Tibial artery (tissue), 4 donors: ENCODE results near the gene PCNT.

ENCODE experiments used
- DNase-seq, 2 donors: peaks; one replicate each; pipeline ENCODE4 v3.0.0-alpha.2; 2019
- H3K27ac ChIP-seq, 2 donors: fragments of 200-600 bp; sonication (generic) in 1 of 2; 1 replicate in 1 of 2; 2 replicates in 1 of 2; pipeline ENCODE4 v1.5.1; 2018 to 2019; ENCODE audit warnings: mild to moderate bottlenecking in 1 of 2
- H3K27me3 ChIP-seq, 2 donors: fragments of 200-600 bp; sonication (generic) in 1 of 2; one replicate each; pipeline versions ENCODE4 v1.5.1 to v1.6.0; 2016 to 2019
- H3K36me3 ChIP-seq, 3 donors: fragments of 200-600 bp; sonication (generic) in 2 of 3; one replicate each; pipeline ENCODE4 v1.5.1; 2016 to 2019; ENCODE audit warnings: mild to moderate bottlenecking in 2 of 3
- H3K4me1 ChIP-seq, 4 donors: fragments of 200-600 bp; sonication (generic) in 2 of 4; 1 replicate in 3 of 4; 2 replicates in 1 of 4; pipeline ENCODE4 v1.5.1; 2016 to 2019
- H3K4me3 ChIP-seq, 2 donors: fragments of 200-600 bp; sonication (generic) in 1 of 2; 1 replicate in 1 of 2; 2 replicates in 1 of 2; pipeline ENCODE4 v1.5.1; 2018 to 2019; ENCODE audit warnings: mild to moderate bottlenecking in 2 of 2
- H3K9me3 ChIP-seq, 3 donors: fragments of 200-600 bp; sonication (generic) in 1 of 3; one replicate each; pipeline ENCODE4 v1.5.1; 2016 to 2019
- CTCF ChIP-seq, 2 experiments: fragments of 200-600 bp in 1 of 2; fragments of 450-650 bp in 1 of 2; IDR thresholded peaks; one replicate each; pipeline ENCODE4 v1.5.1; 2017 to 2019; ENCODE audit warnings: antibody characterized with exemption in 2 of 2, mild to moderate bottlenecking in 1 of 2, moderate library complexity in 1 of 2
- intact Hi-C: fragments of 100-400 bp; cut with DNase I; formaldehyde crosslinking; loops from one replicate; pipeline ENCODE4 v1.15.0; 2023; ENCODE audit warnings: low total_unique reads

PCNT gene

GRCh38 chr21:46323710-46324389 lies at the start of gene PCNT, which contains the start of gene C21orf58:
PCNT (plus strand) TSS chr21:46324156; CDS start chr21:46324229, 73 bp downstream.
C21orf58 (minus strand) TSS chr21:46323870; CDS start chr21:46322738, 1,132 bp downstream.
- Histone ChIP-seq H3K36me3 (peaks cover 7 to 17% (median 9%) of the 10 kb centered on the region in 3 donors), H3K27ac (peak within 1 kb of the TSS; percentile 85 to 99), H3K4me1 (peaks cover 0 to 27% (median 20%) of the 10 kb centered on the region in 4 donors), H3K27me3 (no peaks in the 10 kb centered on the region), H3K9me3 (no peaks in the 10 kb centered on the region), H3K4me3 (peak within 1 kb of the TSS; percentile 70 to 100)
- intact Hi-C loops, result loop anchor here (2.0 to 10.0 kb wide), 2 partner anchors 37 to 99 kb away; partner anchors contain the start of genes LSS and YBEY
- DNase-seq, result peak; percentile 97 to 99
- no peak for TF ChIP-seq CTCF (IDR thresholded peaks at IDR 0.05)

GRCh38 chr21:46274797-46275390 lies 49.1 kb upstream of the PCNT start:
- H3K4me1 ChIP-seq, result no peaks in the 10 kb centered on the region
- TF ChIP-seq CTCF (IDR thresholded peaks at IDR 0.05), result no peak
- H3K4me3 ChIP-seq, result no peak overlapping the region
- H3K36me3 ChIP-seq, result peaks cover 99 to 100% (median 100%) of the 10 kb centered on the region in 3 donors
- H3K27ac ChIP-seq, result no peak overlapping the region
- no peak for DNase-seq
- H3K27me3 ChIP-seq, result no peaks in the 10 kb centered on the region
- H3K9me3 ChIP-seq, result no peaks in the 10 kb centered on the region
- intact Hi-C loops, result no loop called here

- no peaks in the 10 kb centered on the region for H3K9me3 ChIP-seq
- no peak for TF ChIP-seq CTCF (IDR thresholded peaks at IDR 0.05)
- H3K4me1 ChIP-seq, result peaks cover 0 to 56% (median 40%) of the 10 kb centered on the region in 4 donors
- peaks cover 12 to 46% (median 19%) of the 10 kb centered on the region in 3 donors for H3K36me3 ChIP-seq
- no peaks in the 10 kb centered on the region for H3K27me3 ChIP-seq
- peak overlapping the region in 1 of 2 donors; percentile 90 for H3K27ac ChIP-seq
- H3K4me3 ChIP-seq, result peak overlapping the region in 1 of 2 donors; percentile 11
- DNase-seq, result no peak
- intact Hi-C loops, result loop anchor here (10.0 kb wide), 1 partner anchor 139 kb away; no protein-coding TSS in a partner anchor
These were observed 39.8 kb upstream of the PCNT start for GRCh38 chr21:46284077-46284644.

- no peak for TF ChIP-seq CTCF (IDR thresholded peaks at IDR 0.05)
- Histone ChIP-seq H3K9me3 (no peaks in the 10 kb centered on the region), H3K36me3 (peaks cover 7 to 40% (median 14%) of the 10 kb centered on the region in 3 donors), H3K4me1 (peaks cover 0 to 56% (median 40%) of the 10 kb centered on the region in 4 donors), H3K4me3 (peak overlapping the region; percentile 77 to 79), H3K27ac (peak overlapping the region in 1 of 2 donors; percentile 90), H3K27me3 (no peaks in the 10 kb centered on the region)
- no peak for DNase-seq
- intact Hi-C loops, result loop anchor here (10.0 kb wide), 1 partner anchor 140 kb away; no protein-coding TSS in a partner anchor
These were observed 39.2 kb upstream of the PCNT start for GRCh38 chr21:46284733-46285132.

GRCh38 chr21:46285206-46285661 lies 38.7 kb upstream of the PCNT start, which contains the start of gene MCM3AP:
MCM3AP (minus strand) TSS chr21:46285611; CDS start chr21:46285286, 325 bp downstream.
- H3K27ac ChIP-seq, result peak within 1 kb of the TSS; percentile 90 to 96
- no peaks in the 10 kb centered on the region for H3K9me3 ChIP-seq
- DNase-seq, result no peak
- peaks cover 0 to 56% (median 40%) of the 10 kb centered on the region in 4 donors for H3K4me1 ChIP-seq
- TF ChIP-seq CTCF (IDR thresholded peaks at IDR 0.05), result no peak
- peak within 1 kb of the TSS; percentile 77 to 79 for H3K4me3 ChIP-seq
- H3K36me3 ChIP-seq, result peaks cover 5 to 35% (median 9%) of the 10 kb centered on the region in 3 donors
- intact Hi-C loops, result loop anchor here (10.0 kb wide), 1 partner anchor 140 kb away; no protein-coding TSS in a partner anchor
- H3K27me3 ChIP-seq, result no peaks in the 10 kb centered on the region
